Measurements from ENCODE around the gene RASGEF1C. TPM values are rescaled to one million over a fixed set of nuclear protein-coding genes. Genes with fewer than 3 reads are reported as not detected.

Gene RASGEF1C
- total RNA-seq, 1 experiment from 2014 or later: not detected

GRCh38 chr5:180154821-180155364 lies 54.1 kb downstream of the RASGEF1C start:
- Histone ChIP-seq H3K4me1 (ENCODE audit: low read length) (no peaks in the 10 kb centered on the region), H4K20me1 (ENCODE audit: insufficient read depth, low read depth, low read length) (no peaks in the 10 kb centered on the region), H3K9me3 (ENCODE audit: low read length) (no peaks in the 10 kb centered on the region), H3K9me2 (replicated peaks; ENCODE audit: insufficient read depth, low read length) (no peaks in the 10 kb centered on the region), H3K27ac (ENCODE audit: low read length) (no peak overlapping the region), H2AFZ (ENCODE audit: low read length) (no peak overlapping the region), H3K4me3 (ENCODE audit: low read length) (no peak overlapping the region), H3K36me3 (ENCODE audit: insufficient read depth, low read length) (no peaks in the 10 kb centered on the region), H3K27me3 (ENCODE audit: low read length) (no peaks in the 10 kb centered on the region), H3K9ac (ENCODE audit: low read length) (no peak overlapping the region), H3K79me2 (ENCODE audit: low read length) (no peaks in the 10 kb centered on the region), H3K4me2 (ENCODE audit: low read depth, low read length, poor library complexity, severe bottlenecking) (no peak overlapping the region)
- peak; percentile 30 for DNase-seq

- no peaks in the 10 kb centered on the region for H3K79me2 ChIP-seq (ENCODE audit: low read length)
- H3K4me3 ChIP-seq (ENCODE audit: low read length): no peak overlapping the region
- no peaks in the 10 kb centered on the region for H3K4me1 ChIP-seq (ENCODE audit: low read length)
- H3K36me3 ChIP-seq (ENCODE audit: insufficient read depth, low read length): no peaks in the 10 kb centered on the region
- DNase-seq: peak; percentile 26
- H3K27me3 ChIP-seq (ENCODE audit: low read length): no peaks in the 10 kb centered on the region
- no peaks in the 10 kb centered on the region for H3K9me3 ChIP-seq (ENCODE audit: low read length)
- H3K9ac ChIP-seq (ENCODE audit: low read length): no peak overlapping the region
- no peak overlapping the region for H2AFZ ChIP-seq (ENCODE audit: low read length)
- H3K4me2 ChIP-seq (ENCODE audit: low read depth, low read length, poor library complexity, severe bottlenecking): no peak overlapping the region
- H3K27ac ChIP-seq (ENCODE audit: low read length): no peak overlapping the region
- no peaks in the 10 kb centered on the region for H3K9me2 ChIP-seq (replicated peaks; ENCODE audit: insufficient read depth, low read length)
- no peaks in the 10 kb centered on the region for H4K20me1 ChIP-seq (ENCODE audit: insufficient read depth, low read depth, low read length)
Measured at GRCh38 chr5:180153991-180154390, 55.0 kb downstream of the RASGEF1C start.

- H3K36me3 ChIP-seq (ENCODE audit: insufficient read depth, low read length): no peaks in the 10 kb centered on the region
- H3K27me3 ChIP-seq (ENCODE audit: low read length): no peaks in the 10 kb centered on the region
- no peak overlapping the region for H3K27ac ChIP-seq (ENCODE audit: low read length)
- no peak overlapping the region for H3K4me2 ChIP-seq (ENCODE audit: low read depth, low read length, poor library complexity, severe bottlenecking)
- no peaks in the 10 kb centered on the region for H3K79me2 ChIP-seq (ENCODE audit: low read length)
- no peak overlapping the region for H2AFZ ChIP-seq (ENCODE audit: low read length)
- H3K4me3 ChIP-seq (ENCODE audit: low read length): no peak overlapping the region
- H3K9me2 ChIP-seq (replicated peaks; ENCODE audit: insufficient read depth, low read length): no peaks in the 10 kb centered on the region
- no peaks in the 10 kb centered on the region for H3K4me1 ChIP-seq (ENCODE audit: low read length)
- H3K9ac ChIP-seq (ENCODE audit: low read length): no peak overlapping the region
- no peaks in the 10 kb centered on the region for H3K9me3 ChIP-seq (ENCODE audit: low read length)
- DNase-seq: no peak
- no peaks in the 10 kb centered on the region for H4K20me1 ChIP-seq (ENCODE audit: insufficient read depth, low read depth, low read length)
Measured at GRCh38 chr5:180153099-180153498, 55.9 kb downstream of the RASGEF1C start.

- H2AFZ ChIP-seq (ENCODE audit: low read length): no peak overlapping the region
- no peaks in the 10 kb centered on the region for H3K36me3 ChIP-seq (ENCODE audit: insufficient read depth, low read length)
- no peaks in the 10 kb centered on the region for H3K4me1 ChIP-seq (ENCODE audit: low read length)
- H3K27ac ChIP-seq (ENCODE audit: low read length): no peak overlapping the region
- H4K20me1 ChIP-seq (ENCODE audit: insufficient read depth, low read depth, low read length): no peaks in the 10 kb centered on the region
- no peaks in the 10 kb centered on the region for H3K27me3 ChIP-seq (ENCODE audit: low read length)
- no peaks in the 10 kb centered on the region for H3K79me2 ChIP-seq (ENCODE audit: low read length)
- H3K9me2 ChIP-seq (replicated peaks; ENCODE audit: insufficient read depth, low read length): no peaks in the 10 kb centered on the region
- no peaks in the 10 kb centered on the region for H3K9me3 ChIP-seq (ENCODE audit: low read length)
- peak; percentile 24 for DNase-seq
- no peak overlapping the region for H3K4me3 ChIP-seq (ENCODE audit: low read length)
- no peak overlapping the region for H3K9ac ChIP-seq (ENCODE audit: low read length)
- H3K4me2 ChIP-seq (ENCODE audit: low read depth, low read length, poor library complexity, severe bottlenecking): no peak overlapping the region
Measured at GRCh38 chr5:180143656-180144364, 65.2 kb downstream of the RASGEF1C start.

- H3K79me2 ChIP-seq (ENCODE audit: low read length): no peaks in the 10 kb centered on the region
- H3K36me3 ChIP-seq (ENCODE audit: insufficient read depth, low read length): no peaks in the 10 kb centered on the region
- H3K9me3 ChIP-seq (ENCODE audit: low read length): no peaks in the 10 kb centered on the region
- H3K9ac ChIP-seq (ENCODE audit: low read length): no peak overlapping the region
- no peak overlapping the region for H3K4me3 ChIP-seq (ENCODE audit: low read length)
- peak; percentile 36 for DNase-seq
- no peak overlapping the region for H3K4me2 ChIP-seq (ENCODE audit: low read depth, low read length, poor library complexity, severe bottlenecking)
- H3K27me3 ChIP-seq (ENCODE audit: low read length): no peaks in the 10 kb centered on the region
- no peak overlapping the region for H3K27ac ChIP-seq (ENCODE audit: low read length)
- H3K9me2 ChIP-seq (replicated peaks; ENCODE audit: insufficient read depth, low read length): no peaks in the 10 kb centered on the region
- no peaks in the 10 kb centered on the region for H4K20me1 ChIP-seq (ENCODE audit: insufficient read depth, low read depth, low read length)
- H2AFZ ChIP-seq (ENCODE audit: low read length): no peak overlapping the region
- H3K4me1 ChIP-seq (ENCODE audit: low read length): no peaks in the 10 kb centered on the region
Measured at GRCh38 chr5:180142824-180143610, 66.0 kb downstream of the RASGEF1C start.

- Histone ChIP-seq H3K4me2 (ENCODE audit: low read depth, low read length, poor library complexity, severe bottlenecking) (no peak overlapping the region), H2AFZ (ENCODE audit: low read length) (no peak overlapping the region), H3K9ac (ENCODE audit: low read length) (no peak overlapping the region), H3K79me2 (ENCODE audit: low read length) (no peaks in the 10 kb centered on the region), H3K27me3 (ENCODE audit: low read length) (no peaks in the 10 kb centered on the region), H3K9me3 (ENCODE audit: low read length) (no peaks in the 10 kb centered on the region), H3K36me3 (ENCODE audit: insufficient read depth, low read length) (no peaks in the 10 kb centered on the region), H4K20me1 (ENCODE audit: insufficient read depth, low read depth, low read length) (no peaks in the 10 kb centered on the region), H3K27ac (ENCODE audit: low read length) (no peak overlapping the region), H3K9me2 (replicated peaks; ENCODE audit: insufficient read depth, low read length) (no peaks in the 10 kb centered on the region), H3K4me3 (ENCODE audit: low read length) (no peak overlapping the region), H3K4me1 (ENCODE audit: low read length) (no peaks in the 10 kb centered on the region)
- DNase-seq: peak; percentile 6
Measured at GRCh38 chr5:180142021-180142765, 66.8 kb downstream of the RASGEF1C start.

GRCh38 chr5:180141068-180141660 lies 67.8 kb downstream of the RASGEF1C start:
- H3K27me3 ChIP-seq (ENCODE audit: low read length): no peaks in the 10 kb centered on the region
- H3K79me2 ChIP-seq (ENCODE audit: low read length): no peaks in the 10 kb centered on the region
- no peaks in the 10 kb centered on the region for H3K36me3 ChIP-seq (ENCODE audit: insufficient read depth, low read length)
- H3K4me1 ChIP-seq (ENCODE audit: low read length): no peaks in the 10 kb centered on the region
- no peak for DNase-seq
- no peaks in the 10 kb centered on the region for H3K9me3 ChIP-seq (ENCODE audit: low read length)
- no peaks in the 10 kb centered on the region for H3K9me2 ChIP-seq (replicated peaks; ENCODE audit: insufficient read depth, low read length)
- no peak overlapping the region for H3K9ac ChIP-seq (ENCODE audit: low read length)
- H3K4me3 ChIP-seq (ENCODE audit: low read length): no peak overlapping the region
- H2AFZ ChIP-seq (ENCODE audit: low read length): no peak overlapping the region
- no peak overlapping the region for H3K27ac ChIP-seq (ENCODE audit: low read length)
- no peak overlapping the region for H3K4me2 ChIP-seq (ENCODE audit: low read depth, low read length, poor library complexity, severe bottlenecking)
- H4K20me1 ChIP-seq (ENCODE audit: insufficient read depth, low read depth, low read length): no peaks in the 10 kb centered on the region

Measured in Karpas-422 (cell line).